SK-N-SH (cell line): ENCODE measurements around the gene PHKB. TPM values are rescaled to one million over a fixed set of nuclear protein-coding genes. Genes with fewer than 3 reads are reported as not detected.

Experiments used
- CTCF ChIA-PET: fragments of 300-600, 350-600 bp; formaldehyde crosslinking; extraction: SDS; loops from one replicate; lab custom pipeline; 2021; lab: Yijun Ruan, JAX
- POLR2A ChIA-PET: fragments of 350-600 bp; sonication (Branson Sonifier 250); formaldehyde crosslinking; extraction: SDS; loops from one replicate; lab custom pipeline; 2020; ENCODE audit warnings: antibody characterized with exemption, inconsistent platforms; lab: Yijun Ruan, JAX
- DNase-seq: peaks from one replicate; pipeline ENCODE4 v3.0.0; 2012
- H2AFZ ChIP-seq: fragments of 200-600 bp; sonication (generic); 2 replicates; pipeline ENCODE4 v1.8.1; 2016; ENCODE audit warnings: antibody characterized with exemption, mild to moderate bottlenecking, low read depth
- H3F3A ChIP-seq: fragments of 200-600 bp; sonication (generic); replicated peaks from 2 replicates; pipeline ENCODE3; 2016; ENCODE audit warnings: antibody characterized with exemption, mild to moderate bottlenecking; ENCODE audit not compliant: insufficient read depth
- H3K27ac ChIP-seq, 2 experiments: fragments of 200-500 bp in 1 of 2; fragments of 200-600 bp in 1 of 2; sonication (Bioruptor generic) in 1 of 2; sonication (generic), shearing (Covaris generic) in 1 of 2; 2 replicates each; pipeline versions ENCODE4 v1.5.1 to v1.6.1; 2014 to 2016; ENCODE audit warnings: low read depth in 2 of 2, inconsistent platforms in 1 of 2, low read length in 1 of 2, mild to moderate bottlenecking in 1 of 2, mixed read lengths in 1 of 2
- H3K27me3 ChIP-seq: fragments of 200-600 bp; sonication (generic), shearing (Covaris generic); 2 replicates; pipeline ENCODE4 v1.6.1; 2016; ENCODE audit warnings: mixed run types; ENCODE audit not compliant: insufficient read depth
- H3K36me3 ChIP-seq, 2 experiments: fragments of 200-500 bp in 1 of 2; fragments of 200-600 bp in 1 of 2; sonication (Bioruptor generic) in 1 of 2; sonication (generic) in 1 of 2; replicated peaks in 1 of 2; 2 replicates each; pipeline versions ENCODE3 to v1.5.1; 2014 to 2016; ENCODE audit warnings: low read length in 1 of 2, mild to moderate bottlenecking in 1 of 2; ENCODE audit not compliant: insufficient read depth in 2 of 2, control insufficient read depth in 1 of 2
- H3K4me1 ChIP-seq, 2 experiments: fragments of 200-500 bp in 1 of 2; fragments of 200-600 bp in 1 of 2; sonication (Bioruptor generic) in 1 of 2; sonication (generic), shearing (Covaris generic) in 1 of 2; 2 replicates each; pipeline versions ENCODE4 v1.5.1 to v1.6.1; 2014 to 2016; ENCODE audit warnings: low read depth in 1 of 2, low read length in 1 of 2, mixed run types in 1 of 2; ENCODE audit not compliant: insufficient read depth in 2 of 2, control insufficient read depth in 1 of 2
- H3K4me2 ChIP-seq: fragments of 200-600 bp; sonication (generic), shearing (Covaris generic); 2 replicates; pipeline ENCODE4 v1.6.1; 2017; ENCODE audit warnings: mixed run types
- H3K4me3 ChIP-seq, 2 experiments: fragments of 200-500 bp in 1 of 2; fragments of 200-600 bp in 1 of 2; sonication (Bioruptor generic) in 1 of 2; sonication (generic), shearing (Covaris generic) in 1 of 2; 2 replicates each; pipeline versions ENCODE4 v1.5.1 to v1.8.1; 2014 to 2016; ENCODE audit warnings: low read depth in 2 of 2, inconsistent platforms in 1 of 2, low read length in 1 of 2, mild to moderate bottlenecking in 1 of 2, mixed read lengths in 1 of 2, moderate library complexity in 1 of 2
- H3K79me2 ChIP-seq: fragments of 200-600 bp; sonication (generic); 2 replicates; pipeline ENCODE4 v1.8.1; 2017; ENCODE audit warnings: mild to moderate bottlenecking; ENCODE audit not compliant: insufficient read depth
- H3K9ac ChIP-seq: fragments of 200-600 bp; sonication (generic); 2 replicates; pipeline ENCODE4 v1.6.1; 2017; ENCODE audit warnings: mixed run types
- H3K9me2 ChIP-seq: fragments of 200-600 bp; sonication (generic); 2 replicates; pipeline ENCODE4 v1.6.1; 2017; ENCODE audit warnings: mixed run types
- H3K9me3 ChIP-seq: fragments of 200-600 bp; sonication (generic); 2 replicates; pipeline ENCODE4 v1.6.1; 2017; ENCODE audit warnings: mixed run types, mild to moderate bottlenecking, moderate library complexity
- H4K20me1 ChIP-seq: fragments of 200-600 bp; sonication (generic); 2 replicates; pipeline ENCODE4 v1.6.1; 2017; ENCODE audit warnings: mild to moderate bottlenecking, mixed run types; ENCODE audit not compliant: insufficient read depth
- CTCF ChIP-seq: fragments of 200-600 bp; sonication (generic); IDR thresholded peaks from 2 replicates; pipeline ENCODE4 v1.6.1; 2017; ENCODE audit warnings: antibody characterized with exemption, mild to moderate bottlenecking, moderate library complexity
- ELF1 ChIP-seq: IDR thresholded peaks from 2 replicates; pipeline ENCODE4 v1.4.0; 2012
- FOSL2 ChIP-seq: IDR thresholded peaks from 2 replicates; pipeline ENCODE4 v1.4.0; 2012; ENCODE audit warnings: low read depth, mild to moderate bottlenecking, moderate library complexity, borderline replicate concordance
- FOXJ3 ChIP-seq: sonication (generic); formaldehyde crosslinking; IDR thresholded peaks from 2 replicates; pipeline ENCODE4 v1.5.1; 2020; ENCODE audit warnings: mild to moderate bottlenecking, missing genetic modification reagents
- FOXM1 ChIP-seq: IDR thresholded peaks from 2 replicates; pipeline ENCODE4 v1.4.0; 2012; ENCODE audit warnings: low read depth, mild to moderate bottlenecking
- GABPA ChIP-seq: IDR thresholded peaks from 2 replicates; pipeline ENCODE4 v1.4.0; 2012; ENCODE audit warnings: low read depth, mild to moderate bottlenecking
- IRF3 ChIP-seq: fragments of 150-350 bp; IDR thresholded peaks from 2 replicates; pipeline ENCODE4 v1.6.1; 2016; ENCODE audit warnings: mild to moderate bottlenecking, low read depth, low read length
- MAX ChIP-seq: IDR thresholded peaks from 2 replicates; pipeline ENCODE4 v1.4.0; 2012; ENCODE audit warnings: low read depth
- NRF1 ChIP-seq: IDR thresholded peaks from 2 replicates; pipeline ENCODE4 v1.6.1; 2012; ENCODE audit warnings: low read depth, mild to moderate bottlenecking, low read length
- PBX3 ChIP-seq: IDR thresholded peaks from 2 replicates; pipeline ENCODE4; 2012
- REST ChIP-seq: IDR thresholded peaks from 2 replicates; pipeline ENCODE4 v1.6.1; 2012; ENCODE audit warnings: mild to moderate bottlenecking, low read depth, low read length, moderate library complexity
- TCF12 ChIP-seq: IDR thresholded peaks from 2 replicates; pipeline ENCODE4 v1.4.0; 2012
- YY1 ChIP-seq: IDR thresholded peaks from 2 replicates; pipeline ENCODE4 v1.4.0; 2012; ENCODE audit warnings: low read depth, mild to moderate bottlenecking
- ZBTB33 ChIP-seq: IDR thresholded peaks from 2 replicates; pipeline ENCODE4 v1.4.0; 2012; ENCODE audit warnings: low read depth, borderline replicate concordance
- WGBS: methylation state at CpG from one replicate; pipeline ENCODE4 v1.1.6; 2017; ENCODE audit warnings: low lambda C conversion rate; 5-methylcytosine and 5-hydroxymethylcytosine counted together
- polyA plus RNA-seq, 3 experiments: library from polyadenylated mRNA; depleted of rRNA; stranded (reverse); fragments of >200 nt; gene quantifications; 2 replicates each; pipeline ENCODE4 v1.2.3, GENCODE V29; 2012

The PHKB gene
- polyA plus RNA-seq, 1 of the 3 experiments (the other 2 are of a cell fraction), result 20.8 TPM

GRCh38 chr16:47617732-47618131 is 156.6 kb downstream of the PHKB start:
- H3K27me3 ChIP-seq, result no peaks in the 10 kb centered on the region
- no peaks in the 10 kb centered on the region for H3K9me3 ChIP-seq
- 98% methylated on average over 3 of the region's 3 CpGs for WGBS
- H3K4me2 ChIP-seq, result no peak overlapping the region
- no peak overlapping the region for H2AFZ ChIP-seq
- peaks cover 0 to 14% of the 10 kb centered on the region in 2 experiments for H3K36me3 ChIP-seq
- H3K9me2 ChIP-seq, result no peaks in the 10 kb centered on the region
- H3K27ac ChIP-seq, result no peak overlapping the region
- H4K20me1 ChIP-seq, result no peaks in the 10 kb centered on the region
- no peaks in the 10 kb centered on the region for H3K79me2 ChIP-seq
- H3K4me1 ChIP-seq, result no peaks in the 10 kb centered on the region
- no peak overlapping the region; a peak in 1 of 4 replicates for H3K4me3 ChIP-seq
- H3K9ac ChIP-seq, result no peak overlapping the region
- CTCF ChIA-PET, result no interaction called here
- no peaks in the 10 kb centered on the region for H3F3A ChIP-seq
- no peak for TF ChIP-seq PBX3
- TF ChIP-seq TCF12, result no peak
- no peak for TF ChIP-seq MAX
- no peak for TF ChIP-seq IRF3
- TF ChIP-seq ZBTB33, result no peak
- no peak for TF ChIP-seq ELF1
- TF ChIP-seq YY1, result no peak
- TF ChIP-seq NRF1, result no peak
- TF ChIP-seq GABPA, result no peak
- no peak for TF ChIP-seq FOXJ3 (CRISPR knock-in tag)
- TF ChIP-seq REST, result no peak
- TF ChIP-seq FOXM1, result no peak
- no peak for TF ChIP-seq CTCF
- TF ChIP-seq FOSL2, result no peak
- POLR2A ChIA-PET, result interaction anchor here (0.7 kb wide), 1 partner anchor 169 kb away, joined by 3 read pairs; no protein-coding TSS in a partner anchor
- no peak for DNase-seq
